ENCODE results near the gene SCGB3A1.

- TF ChIP-seq, protein P1, sequence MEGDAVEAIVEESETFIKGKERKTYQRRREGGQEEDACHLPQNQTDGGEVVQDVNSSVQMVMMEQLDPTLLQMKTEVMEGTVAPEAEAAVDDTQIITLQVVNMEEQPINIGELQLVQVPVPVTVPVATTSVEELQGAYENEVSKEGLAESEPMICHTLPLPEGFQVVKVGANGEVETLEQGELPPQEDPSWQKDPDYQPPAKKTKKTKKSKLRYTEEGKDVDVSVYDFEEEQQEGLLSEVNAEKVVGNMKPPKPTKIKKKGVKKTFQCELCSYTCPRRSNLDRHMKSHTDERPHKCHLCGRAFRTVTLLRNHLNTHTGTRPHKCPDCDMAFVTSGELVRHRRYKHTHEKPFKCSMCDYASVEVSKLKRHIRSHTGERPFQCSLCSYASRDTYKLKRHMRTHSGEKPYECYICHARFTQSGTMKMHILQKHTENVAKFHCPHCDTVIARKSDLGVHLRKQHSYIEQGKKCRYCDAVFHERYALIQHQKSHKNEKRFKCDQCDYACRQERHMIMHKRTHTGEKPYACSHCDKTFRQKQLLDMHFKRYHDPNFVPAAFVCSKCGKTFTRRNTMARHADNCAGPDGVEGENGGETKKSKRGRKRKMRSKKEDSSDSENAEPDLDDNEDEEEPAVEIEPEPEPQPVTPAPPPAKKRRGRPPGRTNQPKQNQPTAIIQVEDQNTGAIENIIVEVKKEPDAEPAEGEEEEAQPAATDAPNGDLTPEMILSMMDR (IDR thresholded peaks at IDR 0.05): no peak
- TF ChIP-seq POLR2A (IDR thresholded peaks at IDR 0.05): no peak
These were observed 877 bp upstream of the SCGB3A1 start for GRCh38 chr5:180592176-180592575.
